ENCODE measurements around the gene HMGA1.

DNA sequence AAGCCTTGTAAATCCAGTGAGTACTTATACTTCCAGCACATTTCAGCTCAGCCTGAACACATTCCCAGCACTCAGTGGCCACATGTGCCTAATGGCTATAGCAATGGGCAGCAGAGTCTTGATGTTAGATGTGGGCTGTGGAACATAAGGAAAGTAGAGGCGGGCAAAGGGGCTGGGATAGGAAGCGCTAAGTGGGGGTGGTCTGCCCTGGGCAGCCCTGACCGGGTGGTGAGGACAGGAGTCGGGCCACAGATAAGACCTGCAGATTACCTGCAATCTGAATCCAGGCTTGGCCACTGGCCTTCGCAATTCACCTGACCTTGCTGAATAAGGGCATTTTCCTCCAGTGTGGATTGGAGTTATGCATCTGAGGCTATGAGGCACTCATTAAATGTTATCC lies 11.1 kb upstream of the HMGA1 start:
- TF ChIP-seq, protein P1, sequence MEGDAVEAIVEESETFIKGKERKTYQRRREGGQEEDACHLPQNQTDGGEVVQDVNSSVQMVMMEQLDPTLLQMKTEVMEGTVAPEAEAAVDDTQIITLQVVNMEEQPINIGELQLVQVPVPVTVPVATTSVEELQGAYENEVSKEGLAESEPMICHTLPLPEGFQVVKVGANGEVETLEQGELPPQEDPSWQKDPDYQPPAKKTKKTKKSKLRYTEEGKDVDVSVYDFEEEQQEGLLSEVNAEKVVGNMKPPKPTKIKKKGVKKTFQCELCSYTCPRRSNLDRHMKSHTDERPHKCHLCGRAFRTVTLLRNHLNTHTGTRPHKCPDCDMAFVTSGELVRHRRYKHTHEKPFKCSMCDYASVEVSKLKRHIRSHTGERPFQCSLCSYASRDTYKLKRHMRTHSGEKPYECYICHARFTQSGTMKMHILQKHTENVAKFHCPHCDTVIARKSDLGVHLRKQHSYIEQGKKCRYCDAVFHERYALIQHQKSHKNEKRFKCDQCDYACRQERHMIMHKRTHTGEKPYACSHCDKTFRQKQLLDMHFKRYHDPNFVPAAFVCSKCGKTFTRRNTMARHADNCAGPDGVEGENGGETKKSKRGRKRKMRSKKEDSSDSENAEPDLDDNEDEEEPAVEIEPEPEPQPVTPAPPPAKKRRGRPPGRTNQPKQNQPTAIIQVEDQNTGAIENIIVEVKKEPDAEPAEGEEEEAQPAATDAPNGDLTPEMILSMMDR (IDR thresholded peaks at IDR 0.05) = no peak
- TF ChIP-seq POLR2A (IDR thresholded peaks at IDR 0.05) = no peak

Measured in thyroid gland (tissue), 4 donors.